ENCODE data around the gene TEX2. TPM values are rescaled to one million over a fixed set of nuclear protein-coding genes. Genes with fewer than 3 reads are reported as not detected.
A peak's percentile ranks its signal among the peaks of the same experiment; 100 is the strongest.

TEX2 gene
- total and polyA plus RNA-seq, 9 of the 15 experiments (the other 6 are each of a cell fraction or from before 2014, with no cell fraction given) = 4.1 to 27.6 (median 19.3) TPM

- CTCF ChIA-PET (ENCODE audit: low intra/inter-chr PET ratio) = interaction anchor here (0.7 to 1.4 kb wide), 11 partner anchors 65 to 510 kb away, joined by 3 to 6 read pairs (median 3); partner anchors contain the start of gene GH1
- no peak overlapping the region for H3K4me2 ChIP-seq (ENCODE audit: insufficient read depth, low read length)
- H3K36me3 ChIP-seq (ENCODE audit: control insufficient read depth, insufficient read depth, low read length) = no peaks in the 10 kb centered on the region
- H3K4me3 ChIP-seq = no peak overlapping the region
- H3K79me2 ChIP-seq (ENCODE audit: control insufficient read depth, insufficient read depth, low read length) = no peaks in the 10 kb centered on the region
- in situ Hi-C loops (cut with MboI) (loop anchor here (10.0 kb wide), 2 partner anchors 257 to 367 kb away; partner anchors contain the start of genes CSHL1, GH1 and ICAM2), intact Hi-C loops (cut with micrococcal nuclease) (loop anchor here (2.0 to 10.0 kb wide), 6 partner anchors 65 to 367 kb away; partner anchors contain the start of genes CSHL1, ERN1 and GH1)
- ATAC-seq = peak; percentile 80
- H3K4me1 ChIP-seq (replicated peaks in 1 of 2; ENCODE audit: control insufficient read depth in 2 of 2, insufficient read depth in 2 of 2, low read length in 2 of 2) = peaks cover 0 to 3% of the 10 kb centered on the region in 2 experiments; a peak in 1 of 5 replicates
- H2AFZ ChIP-seq (ENCODE audit: low read depth, low read length) = 0 out of 2 replicates have a peak overlapping the region, but pooled peaks have one; percentile 19
- peak; percentile 73 to 81 (median 80) for DNase-seq (ENCODE audit: extremely low read depth in 1 of 4, low spot score in 3 of 4)
- H3K27me3 ChIP-seq (ENCODE audit: control insufficient read depth in 2 of 2, insufficient read depth in 2 of 2, low read length in 2 of 2) = no peaks in the 10 kb centered on the region
- H4K20me1 ChIP-seq (replicated peaks; ENCODE audit: control insufficient read depth, insufficient read depth, low read length) = no peaks in the 10 kb centered on the region
- peak; percentile 92 for FAIRE-seq
- H3K9me3 ChIP-seq (replicated peaks; ENCODE audit: control insufficient read depth, insufficient read depth, low read depth, low read length) = no peaks in the 10 kb centered on the region
- H3K27ac ChIP-seq (ENCODE audit: extremely low read depth, low read depth, low read length) = no peak overlapping the region
- H3K9me1 ChIP-seq (ENCODE audit: control insufficient read depth, insufficient read depth, low read length) = no peaks in the 10 kb centered on the region
- no peak overlapping the region; a peak in 1 of 4 replicates for H3K9ac ChIP-seq (ENCODE audit: insufficient read depth in 1 of 2, low read depth in 2 of 2, low read length in 2 of 2)
- BruUV-seq (replicated peaks) = no TSS peak
- POLR2A ChIA-PET = interaction anchor here (0.8 to 1.2 kb wide), 4 partner anchors 13 to 363 kb away, joined by 3 read pairs; partner anchors contain the start of gene GH1
- 37% methylated on average over 19 of the region's 19 CpGs for WGBS (ENCODE audit: insufficient coverage, low coverage, missing lambda C conversion rate)
- TF ChIP-seq TCF7L2 (IDR thresholded peaks at IDR 0.05; ENCODE audit: low read depth, low read length) (no peak), MAZ (CRISPR knock-in tag; conservative IDR thresholded peaks at IDR 0.05 in 1 of 2, IDR thresholded peaks at IDR 0.05 in 1 of 2) (no peak), ZNF584 (CRISPR knock-in tag; IDR thresholded peaks at IDR 0.05; ENCODE audit: low read depth) (no peak), KLF10 (CRISPR knock-in tag; IDR thresholded peaks at IDR 0.05) (no peak), PHF21A (IDR thresholded peaks at IDR 0.05; ENCODE audit: borderline replicate concordance, low read depth) (no peak), ILF3 (IDR thresholded peaks at IDR 0.05; ENCODE audit: borderline replicate concordance) (no peak), RAD21 (CRISPR knock-in tag; conservative IDR thresholded peaks at IDR 0.05 in 1 of 2, IDR thresholded peaks at IDR 0.05 in 1 of 2) (peak; percentile 84), CREM (IDR thresholded peaks at IDR 0.05; ENCODE audit: low read depth) (peak; percentile 16; the same call in 1 of the 2 replicates), ZBTB49 (CRISPR knock-in tag; IDR thresholded peaks at IDR 0.05; ENCODE audit: borderline replicate concordance) (no peak), EWSR1 (IDR thresholded peaks at IDR 0.05; ENCODE audit: borderline replicate concordance, low read depth, partially characterized antibody) (no peak), CTCFL (IDR thresholded peaks at IDR 0.05; ENCODE audit: borderline replicate concordance, insufficient read depth, low read depth, low read length, poor library complexity, severe bottlenecking) (peak; percentile 20), ZNF253 (CRISPR knock-in tag; conservative IDR thresholded peaks at IDR 0.05) (no peak), MED1 (CRISPR knock-in tag; IDR thresholded peaks at IDR 0.05; ENCODE audit: borderline replicate concordance) (no peak), BACH1 (tag; IDR thresholded peaks at IDR 0.05) (no peak), NFXL1 (CRISPR knock-in tag; IDR thresholded peaks at IDR 0.05) (no peak), ZNF217 (CRISPR knock-in tag; IDR thresholded peaks at IDR 0.05) (no peak)
These were observed 19.1 kb upstream of the TEX2 start for GRCh38 chr17:64281962-64282752.
